ENCODE measurements around the gene MTHFSD. TPM values are rescaled to one million over a fixed set of nuclear protein-coding genes. Genes with fewer than 3 reads are reported as not detected.

The MTHFSD gene
- polyA plus RNA-seq, 1 of the 3 experiments (the other 2 are of a cell fraction), result 15.6 TPM

GRCh38 chr16:86500708-86501510, 54.1 kb downstream of the MTHFSD start:
- Histone ChIP-seq H4K20me1 (ENCODE audit: insufficient read depth) (0 out of 2 replicates have a peak, but pooled peaks cover 13% of the 10 kb centered on the region), H3K36me3 (replicated peaks in 1 of 2; ENCODE audit: control insufficient read depth in 1 of 2, insufficient read depth in 2 of 2, low read length in 1 of 2) (no peaks in the 10 kb centered on the region), H3K9me2 (no peaks in the 10 kb centered on the region), H3K27ac (ENCODE audit: low read depth in 2 of 2, low read length in 1 of 2) (no peak overlapping the region), H3K9me3 (no peaks in the 10 kb centered on the region), H3K9ac (no peak overlapping the region), H3K27me3 (ENCODE audit: insufficient read depth) (peaks cover 96% of the 10 kb centered on the region), H3F3A (replicated peaks; ENCODE audit: insufficient read depth) (no peaks in the 10 kb centered on the region), H2AFZ (ENCODE audit: low read depth) (no peak overlapping the region), H3K4me2 (no peak overlapping the region), H3K4me3 (ENCODE audit: low read depth in 2 of 2, low read length in 1 of 2) (no peak overlapping the region), H3K4me1 (ENCODE audit: control insufficient read depth in 1 of 2, insufficient read depth in 2 of 2, low read depth in 1 of 2, low read length in 1 of 2) (no peaks in the 10 kb centered on the region), H3K79me2 (ENCODE audit: insufficient read depth) (no peaks in the 10 kb centered on the region)
- ChIA-PET CTCF (interaction anchor here (4.1 kb wide), 1 partner anchor 17 kb away, joined by 24 read pairs; no protein-coding TSS in a partner anchor), POLR2A (no interaction called here)
- WGBS (ENCODE audit: low lambda C conversion rate), result 6% methylated on average over 11 of the region's 13 CpGs
- TF ChIP-seq RAD21 (IDR thresholded peaks at IDR 0.05; ENCODE audit: low read length) (no peak), CHD2 (IDR thresholded peaks at IDR 0.05; ENCODE audit: low read length, partially characterized antibody) (no peak), NRF1 (IDR thresholded peaks at IDR 0.05; ENCODE audit: low read depth, low read length) (no peak), SIN3A (IDR thresholded peaks at IDR 0.05; ENCODE audit: borderline replicate concordance, low read depth, low read length) (no peak), YY1 (IDR thresholded peaks at IDR 0.05; ENCODE audit: low read depth) (no peak), GATA2 (CRISPR knock-in tag; IDR thresholded peaks at IDR 0.05) (no peak)
- TF ChIP-seq, protein P1, sequence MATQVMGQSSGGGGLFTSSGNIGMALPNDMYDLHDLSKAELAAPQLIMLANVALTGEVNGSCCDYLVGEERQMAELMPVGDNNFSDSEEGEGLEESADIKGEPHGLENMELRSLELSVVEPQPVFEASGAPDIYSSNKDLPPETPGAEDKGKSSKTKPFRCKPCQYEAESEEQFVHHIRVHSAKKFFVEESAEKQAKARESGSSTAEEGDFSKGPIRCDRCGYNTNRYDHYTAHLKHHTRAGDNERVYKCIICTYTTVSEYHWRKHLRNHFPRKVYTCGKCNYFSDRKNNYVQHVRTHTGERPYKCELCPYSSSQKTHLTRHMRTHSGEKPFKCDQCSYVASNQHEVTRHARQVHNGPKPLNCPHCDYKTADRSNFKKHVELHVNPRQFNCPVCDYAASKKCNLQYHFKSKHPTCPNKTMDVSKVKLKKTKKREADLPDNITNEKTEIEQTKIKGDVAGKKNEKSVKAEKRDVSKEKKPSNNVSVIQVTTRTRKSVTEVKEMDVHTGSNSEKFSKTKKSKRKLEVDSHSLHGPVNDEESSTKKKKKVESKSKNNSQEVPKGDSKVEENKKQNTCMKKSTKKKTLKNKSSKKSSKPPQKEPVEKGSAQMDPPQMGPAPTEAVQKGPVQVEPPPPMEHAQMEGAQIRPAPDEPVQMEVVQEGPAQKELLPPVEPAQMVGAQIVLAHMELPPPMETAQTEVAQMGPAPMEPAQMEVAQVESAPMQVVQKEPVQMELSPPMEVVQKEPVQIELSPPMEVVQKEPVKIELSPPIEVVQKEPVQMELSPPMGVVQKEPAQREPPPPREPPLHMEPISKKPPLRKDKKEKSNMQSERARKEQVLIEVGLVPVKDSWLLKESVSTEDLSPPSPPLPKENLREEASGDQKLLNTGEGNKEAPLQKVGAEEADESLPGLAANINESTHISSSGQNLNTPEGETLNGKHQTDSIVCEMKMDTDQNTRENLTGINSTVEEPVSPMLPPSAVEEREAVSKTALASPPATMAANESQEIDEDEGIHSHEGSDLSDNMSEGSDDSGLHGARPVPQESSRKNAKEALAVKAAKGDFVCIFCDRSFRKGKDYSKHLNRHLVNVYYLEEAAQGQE (IDR thresholded peaks at IDR 0.05; ENCODE audit: low read depth, low read length), result no peak
- no peak for DNase-seq

GRCh38 chr16:86499889-86500707, 54.9 kb downstream of the MTHFSD start:
- Histone ChIP-seq H3K27me3 (ENCODE audit: insufficient read depth) (peaks cover 97% of the 10 kb centered on the region), H3K9ac (no peak overlapping the region), H3K79me2 (ENCODE audit: insufficient read depth) (no peaks in the 10 kb centered on the region), H4K20me1 (ENCODE audit: insufficient read depth) (0 out of 2 replicates have a peak, but pooled peaks cover 13% of the 10 kb centered on the region), H3K4me1 (ENCODE audit: control insufficient read depth in 1 of 2, insufficient read depth in 2 of 2, low read depth in 1 of 2, low read length in 1 of 2) (no peaks in the 10 kb centered on the region), H3K4me3 (ENCODE audit: low read depth in 2 of 2, low read length in 1 of 2) (no peak overlapping the region), H3F3A (replicated peaks; ENCODE audit: insufficient read depth) (no peaks in the 10 kb centered on the region), H3K27ac (ENCODE audit: low read depth in 2 of 2, low read length in 1 of 2) (no peak overlapping the region), H2AFZ (ENCODE audit: low read depth) (no peak overlapping the region), H3K4me2 (no peak overlapping the region), H3K9me2 (no peaks in the 10 kb centered on the region), H3K9me3 (no peaks in the 10 kb centered on the region), H3K36me3 (replicated peaks in 1 of 2; ENCODE audit: control insufficient read depth in 1 of 2, insufficient read depth in 2 of 2, low read length in 1 of 2) (no peaks in the 10 kb centered on the region)
- ChIA-PET CTCF (interaction anchor here (4.1 kb wide), 1 partner anchor 18 kb away, joined by 24 read pairs; no protein-coding TSS in a partner anchor), POLR2A (no interaction called here)
- TF ChIP-seq, protein P1 (IDR thresholded peaks at IDR 0.05; ENCODE audit: low read depth, low read length), result no peak
- TF ChIP-seq POLR2AphosphoS5 (IDR thresholded peaks at IDR 0.05; ENCODE audit: low read depth, low read length), result no peak
- TF ChIP-seq, protein P2, sequence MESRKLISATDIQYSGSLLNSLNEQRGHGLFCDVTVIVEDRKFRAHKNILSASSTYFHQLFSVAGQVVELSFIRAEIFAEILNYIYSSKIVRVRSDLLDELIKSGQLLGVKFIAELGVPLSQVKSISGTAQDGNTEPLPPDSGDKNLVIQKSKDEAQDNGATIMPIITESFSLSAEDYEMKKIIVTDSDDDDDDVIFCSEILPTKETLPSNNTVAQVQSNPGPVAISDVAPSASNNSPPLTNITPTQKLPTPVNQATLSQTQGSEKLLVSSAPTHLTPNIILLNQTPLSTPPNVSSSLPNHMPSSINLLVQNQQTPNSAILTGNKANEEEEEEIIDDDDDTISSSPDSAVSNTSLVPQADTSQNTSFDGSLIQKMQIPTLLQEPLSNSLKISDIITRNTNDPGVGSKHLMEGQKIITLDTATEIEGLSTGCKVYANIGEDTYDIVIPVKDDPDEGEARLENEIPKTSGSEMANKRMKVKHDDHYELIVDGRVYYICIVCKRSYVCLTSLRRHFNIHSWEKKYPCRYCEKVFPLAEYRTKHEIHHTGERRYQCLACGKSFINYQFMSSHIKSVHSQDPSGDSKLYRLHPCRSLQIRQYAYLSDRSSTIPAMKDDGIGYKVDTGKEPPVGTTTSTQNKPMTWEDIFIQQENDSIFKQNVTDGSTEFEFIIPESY (IDR thresholded peaks at IDR 0.05; ENCODE audit: borderline replicate concordance, low read depth), result no peak
- no peak for DNase-seq
- WGBS (ENCODE audit: low lambda C conversion rate), result 14% methylated on average over 9 of the region's 16 CpGs
